ENCODE measurements around the gene PGS1. TPM values are rescaled to one million over a fixed set of nuclear protein-coding genes. Genes with fewer than 3 reads are reported as not detected.

Gene PGS1
- total RNA-seq, 4 donors from 2014 or later, result 23.9 to 51.7 (median 34.2) TPM

DNA sequence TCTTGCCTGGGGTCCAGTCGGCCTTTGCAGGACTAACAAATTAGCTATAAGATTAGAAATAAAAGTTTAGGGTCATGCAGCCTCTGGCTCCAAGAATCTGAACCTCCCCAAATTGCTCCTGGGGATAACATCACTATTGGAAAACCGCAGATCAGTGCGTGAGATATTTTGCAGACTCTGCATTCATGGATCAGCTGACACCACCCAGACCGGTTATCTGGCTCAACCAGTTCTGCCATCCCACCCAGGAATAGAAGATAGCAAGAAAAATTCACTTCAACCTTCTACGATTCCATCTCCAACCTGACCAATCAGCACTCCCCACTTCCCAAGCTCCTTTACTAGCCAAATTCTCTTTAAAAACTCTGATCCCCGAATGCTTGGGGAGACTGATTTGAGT lies 4.3 kb upstream of the PGS1 start:
- WGBS, result 61% methylated on average over 6 of the region's 6 CpGs
- no peak for DNase-seq (ENCODE audit: low spot score in 2 of 2)
- H3K4me3 ChIP-seq, result no peak overlapping the region
- no peaks in the 10 kb centered on the region for H3K27me3 ChIP-seq
- H3K4me1 ChIP-seq, result peaks cover 44% of the 10 kb centered on the region
- no peak for TF ChIP-seq POLR2AphosphoS5 (IDR thresholded peaks at IDR 0.05)
- TF ChIP-seq POLR2A (IDR thresholded peaks at IDR 0.05), result no peak
- TF ChIP-seq EP300 (IDR thresholded peaks at IDR 0.05), result no peak
- TF ChIP-seq, protein P1, sequence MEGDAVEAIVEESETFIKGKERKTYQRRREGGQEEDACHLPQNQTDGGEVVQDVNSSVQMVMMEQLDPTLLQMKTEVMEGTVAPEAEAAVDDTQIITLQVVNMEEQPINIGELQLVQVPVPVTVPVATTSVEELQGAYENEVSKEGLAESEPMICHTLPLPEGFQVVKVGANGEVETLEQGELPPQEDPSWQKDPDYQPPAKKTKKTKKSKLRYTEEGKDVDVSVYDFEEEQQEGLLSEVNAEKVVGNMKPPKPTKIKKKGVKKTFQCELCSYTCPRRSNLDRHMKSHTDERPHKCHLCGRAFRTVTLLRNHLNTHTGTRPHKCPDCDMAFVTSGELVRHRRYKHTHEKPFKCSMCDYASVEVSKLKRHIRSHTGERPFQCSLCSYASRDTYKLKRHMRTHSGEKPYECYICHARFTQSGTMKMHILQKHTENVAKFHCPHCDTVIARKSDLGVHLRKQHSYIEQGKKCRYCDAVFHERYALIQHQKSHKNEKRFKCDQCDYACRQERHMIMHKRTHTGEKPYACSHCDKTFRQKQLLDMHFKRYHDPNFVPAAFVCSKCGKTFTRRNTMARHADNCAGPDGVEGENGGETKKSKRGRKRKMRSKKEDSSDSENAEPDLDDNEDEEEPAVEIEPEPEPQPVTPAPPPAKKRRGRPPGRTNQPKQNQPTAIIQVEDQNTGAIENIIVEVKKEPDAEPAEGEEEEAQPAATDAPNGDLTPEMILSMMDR (IDR thresholded peaks at IDR 0.05), result no peak
- no peaks in the 10 kb centered on the region for H3K36me3 ChIP-seq
- H3K27ac ChIP-seq, result no peak overlapping the region
- no peaks in the 10 kb centered on the region for H3K9me3 ChIP-seq

DNA sequence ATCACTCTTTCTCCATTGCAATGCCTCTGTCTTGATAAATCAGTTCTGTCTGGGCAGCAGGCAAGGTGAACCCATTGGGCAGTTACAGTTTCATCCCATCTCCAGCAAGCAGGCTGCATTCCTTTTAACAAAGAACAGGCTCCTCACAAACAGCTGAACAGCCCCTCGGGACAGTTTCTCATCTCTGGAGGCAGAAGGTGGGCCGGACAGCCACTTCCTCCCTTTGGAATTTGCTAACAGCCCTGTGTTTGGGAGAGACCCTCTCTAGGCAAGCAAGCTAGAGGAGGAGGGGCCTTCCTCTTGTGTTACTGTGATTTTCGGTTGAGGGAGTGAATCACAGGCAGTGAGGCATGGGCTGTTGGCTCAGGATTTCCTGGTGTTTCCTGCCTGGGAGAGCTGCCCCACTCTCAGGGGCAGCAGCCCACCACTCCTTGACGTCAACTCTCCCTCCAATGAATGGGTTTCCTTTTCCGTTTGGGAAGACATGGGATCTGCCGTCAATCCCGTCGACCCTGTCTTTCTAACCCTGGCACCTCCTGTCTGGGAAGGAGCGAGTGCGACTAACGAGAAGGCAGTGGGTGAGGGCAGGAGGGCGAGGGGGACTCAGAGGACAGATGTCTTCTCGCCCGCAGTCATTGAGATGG lies 3.7 kb upstream of the PGS1 start:
- no peak for DNase-seq (ENCODE audit: low spot score in 2 of 2)
- TF ChIP-seq EP300 (IDR thresholded peaks at IDR 0.05), result no peak
- TF ChIP-seq, protein P1 (IDR thresholded peaks at IDR 0.05), result no peak
- TF ChIP-seq POLR2A (IDR thresholded peaks at IDR 0.05), result no peak
- H3K9me3 ChIP-seq, result no peaks in the 10 kb centered on the region
- H3K27ac ChIP-seq, result peak overlapping the region; percentile 51
- no peak overlapping the region for H3K4me3 ChIP-seq
- WGBS, result 75% methylated on average over 14 of the region's 14 CpGs
- H3K36me3 ChIP-seq, result no peaks in the 10 kb centered on the region
- no peaks in the 10 kb centered on the region for H3K27me3 ChIP-seq
- H3K4me1 ChIP-seq, result peaks cover 50% of the 10 kb centered on the region

DNA sequence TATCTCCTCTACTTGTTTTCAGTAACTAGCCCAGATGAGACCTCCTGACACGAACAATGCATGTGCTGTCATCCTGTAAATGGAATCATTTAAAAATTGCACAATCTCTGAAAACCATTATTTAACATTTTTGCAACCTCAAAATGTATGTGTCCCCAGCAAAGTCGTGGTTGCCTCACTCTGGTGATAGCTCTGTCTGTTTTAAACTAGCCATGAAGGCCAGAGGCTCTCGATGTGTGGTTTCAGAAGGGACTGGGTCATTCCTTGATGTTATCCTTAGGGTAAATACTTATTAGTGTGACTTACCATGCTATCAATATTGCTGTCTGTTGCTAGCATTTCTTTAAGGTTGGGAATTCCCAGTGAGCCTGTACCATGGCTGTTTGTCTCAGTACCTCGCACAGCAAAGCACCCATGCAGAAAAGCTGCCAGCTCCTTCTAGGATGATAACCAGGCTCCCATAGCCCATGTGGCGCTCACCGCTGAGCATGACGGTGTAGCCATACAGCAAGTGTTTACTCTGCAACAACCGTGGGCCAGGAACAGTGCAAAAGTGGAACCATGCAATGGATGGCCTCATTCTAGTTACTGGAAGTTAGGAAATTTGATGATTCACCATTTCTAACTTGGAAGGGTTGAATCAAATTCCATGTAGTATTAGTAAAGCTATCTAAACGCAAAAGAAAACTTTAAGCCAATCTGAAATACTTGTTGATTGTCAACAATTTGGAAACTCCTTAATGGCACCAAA lies 2.9 kb upstream of the PGS1 start:
- Histone ChIP-seq H3K9me3 (no peaks in the 10 kb centered on the region), H3K4me3 (no peak overlapping the region), H3K36me3 (no peaks in the 10 kb centered on the region), H3K4me1 (peaks cover 58% of the 10 kb centered on the region), H3K27me3 (no peaks in the 10 kb centered on the region), H3K27ac (peak overlapping the region; percentile 51)
- WGBS, result 51% methylated on average over 9 of the region's 9 CpGs
- DNase-seq (ENCODE audit: low spot score in 2 of 2), result no peak
- TF ChIP-seq, protein P1 (IDR thresholded peaks at IDR 0.05), result no peak
- peak; percentile 30 to 78 (median 41) for TF ChIP-seq POLR2AphosphoS5 (IDR thresholded peaks at IDR 0.05)

DNA sequence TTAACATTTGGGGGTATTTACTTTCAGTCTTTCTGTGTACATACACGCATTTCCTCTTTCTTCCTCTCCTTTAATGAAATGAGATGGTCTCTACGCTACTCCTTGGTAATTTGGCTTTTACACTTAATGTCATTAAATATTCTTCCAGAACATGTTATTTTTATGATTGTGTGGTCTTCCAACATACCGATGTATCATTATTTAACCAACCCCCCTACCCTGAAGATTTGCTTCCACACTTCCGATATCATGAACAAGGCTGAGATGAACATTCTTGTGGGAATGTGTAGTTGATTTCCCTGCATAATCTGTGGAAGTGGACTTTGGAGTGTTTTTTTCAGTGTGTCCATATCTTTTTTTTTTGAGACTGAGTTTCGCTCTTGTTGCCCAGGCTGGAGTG lies 2.3 kb upstream of the PGS1 start:
- no peak for DNase-seq (ENCODE audit: low spot score in 2 of 2)
- Histone ChIP-seq H3K9me3 (no peaks in the 10 kb centered on the region), H3K36me3 (no peaks in the 10 kb centered on the region), H3K27ac (peak overlapping the region; percentile 51), H3K27me3 (no peaks in the 10 kb centered on the region), H3K4me3 (no peak overlapping the region), H3K4me1 (peaks cover 64% of the 10 kb centered on the region)
- WGBS, result 76% methylated on average over 5 of the region's 5 CpGs
- no peak for TF ChIP-seq EP300 (IDR thresholded peaks at IDR 0.05)
- TF ChIP-seq, protein P1 (IDR thresholded peaks at IDR 0.05), result no peak
- TF ChIP-seq POLR2AphosphoS5 (IDR thresholded peaks at IDR 0.05), result no peak
- TF ChIP-seq POLR2A (IDR thresholded peaks at IDR 0.05), result no peak

DNA sequence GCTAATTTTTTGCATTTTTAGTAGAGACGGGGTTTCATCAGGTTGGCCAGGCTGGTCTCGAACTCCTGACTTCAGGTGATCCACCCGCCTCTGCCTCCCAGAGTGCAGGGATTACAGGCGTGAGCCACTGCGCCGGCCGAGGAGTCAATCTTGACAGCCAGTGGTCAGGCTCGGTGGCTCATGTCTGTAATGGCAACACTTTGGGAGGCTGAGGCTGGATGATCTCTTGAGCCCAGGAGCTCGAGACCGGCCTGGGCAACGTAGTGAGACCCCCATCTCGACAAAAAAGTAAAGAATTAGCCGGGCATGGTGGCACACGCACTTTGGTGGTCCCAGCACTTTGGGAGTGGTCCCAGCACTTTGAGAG lies 608 bp upstream of the PGS1 start:
- WGBS, result 57% methylated on average over 12 of the region's 14 CpGs
- peak overlapping the region; percentile 100 for H3K4me3 ChIP-seq
- TF ChIP-seq POLR2A (IDR thresholded peaks at IDR 0.05) (no peak), POLR2AphosphoS5 (IDR thresholded peaks at IDR 0.05) (no peak), EP300 (IDR thresholded peaks at IDR 0.05) (no peak)
- TF ChIP-seq, protein P1 (IDR thresholded peaks at IDR 0.05), result no peak
- no peaks in the 10 kb centered on the region for H3K9me3 ChIP-seq
- H3K27me3 ChIP-seq, result no peaks in the 10 kb centered on the region
- H3K4me1 ChIP-seq, result peaks cover 76% of the 10 kb centered on the region
- H3K27ac ChIP-seq, result peak overlapping the region; percentile 93
- H3K36me3 ChIP-seq, result no peaks in the 10 kb centered on the region
- DNase-seq (ENCODE audit: low spot score in 2 of 2), result no peak
